ENCODE data around the gene CRBN. TPM values are rescaled to one million over a fixed set of nuclear protein-coding genes. Genes with fewer than 3 reads are reported as not detected.

CRBN gene
- total and polyA plus RNA-seq, 9 of the 15 experiments (the other 6 are each of a cell fraction or from before 2014, with no cell fraction given) = 40.8 to 331 (median 57.4) TPM

- TF ChIP-seq GTF2F1 (IDR thresholded peaks at IDR 0.05; ENCODE audit: low read depth, low read length) (no peak), E2F8 (IDR thresholded peaks at IDR 0.05; ENCODE audit: low read depth, partially characterized antibody) (peak; percentile 82), MITF (IDR thresholded peaks at IDR 0.05) (peak; percentile 72), ZNF584 (CRISPR knock-in tag; IDR thresholded peaks at IDR 0.05; ENCODE audit: low read depth) (peak; percentile 71), USF2 (CRISPR knock-in tag; IDR thresholded peaks at IDR 0.05) (peak; percentile 72), BRD4 (IDR thresholded peaks at IDR 0.05) (0 out of 2 replicates have a peak, but pooled peaks have one; percentile 50), MAX (CRISPR knock-in tag; IDR thresholded peaks at IDR 0.05) (peak; percentile 96), ZBTB40 (IDR thresholded peaks at IDR 0.05) (peak; percentile 81), ZBTB40 (CRISPR knock-in tag; IDR thresholded peaks at IDR 0.05) (0 out of 2 replicates have a peak, but pooled peaks have one; percentile 16), MAZ (CRISPR knock-in tag; conservative IDR thresholded peaks at IDR 0.05 in 1 of 2, IDR thresholded peaks at IDR 0.05 in 1 of 2) (peak; percentile 87 to 90)
These were observed 52.7 kb downstream of the CRBN start, which contains the start of gene TRNT1 (continued) for GRCh38 chr3:3126477-3127431.

All from K562 (cell line).